ACC112 (cell line): ENCODE measurements around the gene PMFBP1.

ENCODE experiments used
- H2AFZ ChIP-seq: fragments of 200-600 bp; sonication (generic); one replicate; pipeline ENCODE4 v1.6.0; 2017; ENCODE audit warnings: antibody characterized with exemption, low read length; ENCODE audit not compliant: unreplicated experiment
- H3K27ac ChIP-seq: fragments of 200-600 bp; sonication (generic); 2 replicates; pipeline ENCODE4 v1.5.1; 2014; ENCODE audit warnings: low read depth, mild to moderate bottlenecking, antibody characterized with exemption, low read length, moderate library complexity
- H3K27me3 ChIP-seq: fragments of 200-600 bp; sonication (generic); 2 replicates; pipeline ENCODE4 v1.6.1; 2014; ENCODE audit warnings: mild to moderate bottlenecking, antibody characterized with exemption, low read length, moderate library complexity, mixed read lengths; ENCODE audit not compliant: insufficient read depth
- H3K36me3 ChIP-seq: fragments of 200-600 bp; sonication (generic); 2 replicates; pipeline ENCODE4 v1.6.1; 2016; ENCODE audit warnings: mild to moderate bottlenecking, antibody characterized with exemption, low read length, moderate library complexity, mixed read lengths; ENCODE audit not compliant: insufficient read depth
- H3K4me1 ChIP-seq: fragments of 200-600 bp; sonication (generic); one replicate; pipeline ENCODE4 v1.6.1; 2016; ENCODE audit warnings: low read length, mixed read lengths; ENCODE audit not compliant: insufficient read depth, unreplicated experiment, control insufficient read depth
- H3K4me3 ChIP-seq: fragments of 200-600 bp; sonication (generic); 2 replicates; pipeline ENCODE4 v1.5.1; 2014; ENCODE audit warnings: mild to moderate bottlenecking, low read depth, low read length
- H3K79me2 ChIP-seq: fragments of 200-600 bp; sonication (generic); one replicate; pipeline ENCODE4 v1.6.0; 2016; ENCODE audit warnings: low read length; ENCODE audit not compliant: control insufficient read depth, unreplicated experiment, insufficient read depth

PMFBP1 gene

DNA sequence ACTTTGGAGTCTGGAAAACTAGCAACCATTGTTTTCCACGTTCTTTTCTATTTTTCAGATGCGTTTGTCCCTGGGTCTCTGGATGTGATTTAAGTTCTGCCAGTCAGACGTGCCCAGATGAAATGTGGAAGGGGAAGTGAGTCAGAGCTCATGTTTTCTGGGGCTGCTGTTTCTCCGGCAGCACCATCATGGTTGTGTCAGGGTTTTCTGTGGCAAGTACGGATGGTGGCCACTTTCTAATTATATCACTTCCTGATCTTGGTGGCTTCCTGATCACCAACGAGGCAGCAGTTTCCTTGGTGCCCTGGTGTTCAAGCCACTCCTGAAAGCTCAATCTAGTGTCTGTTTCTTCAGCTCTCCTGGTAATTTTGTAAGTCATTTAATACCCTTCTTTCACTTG lies 31.4 kb upstream of the PMFBP1 start:
- H3K4me1 ChIP-seq = peaks cover 12% of the 10 kb centered on the region
- H3K36me3 ChIP-seq = no peaks in the 10 kb centered on the region
- H3K27ac ChIP-seq = peak overlapping the region; percentile 4; the same call in 1 of the 2 replicates
- H3K4me3 ChIP-seq = 0 out of 2 replicates have a peak overlapping the region, but pooled peaks have one; percentile 1
- no peaks in the 10 kb centered on the region for H3K27me3 ChIP-seq
- no peaks in the 10 kb centered on the region for H3K79me2 ChIP-seq
- peak overlapping the region; percentile 16 for H2AFZ ChIP-seq

- Histone ChIP-seq H3K27me3 (no peaks in the 10 kb centered on the region), H3K27ac (no peak overlapping the region), H2AFZ (no peak overlapping the region), H3K4me3 (no peak overlapping the region), H3K79me2 (no peaks in the 10 kb centered on the region), H3K4me1 (peaks cover 15% of the 10 kb centered on the region), H3K36me3 (no peaks in the 10 kb centered on the region)
These were observed 30.1 kb upstream of the PMFBP1 start for GRCh38 chr16:72202014-72202413.

- Histone ChIP-seq H3K4me3 (no peak overlapping the region), H3K27ac (no peak overlapping the region), H3K36me3 (no peaks in the 10 kb centered on the region), H3K4me1 (peaks cover 15% of the 10 kb centered on the region), H2AFZ (no peak overlapping the region), H3K79me2 (no peaks in the 10 kb centered on the region), H3K27me3 (no peaks in the 10 kb centered on the region)
These were observed 29.4 kb upstream of the PMFBP1 start for GRCh38 chr16:72201387-72201786.

DNA sequence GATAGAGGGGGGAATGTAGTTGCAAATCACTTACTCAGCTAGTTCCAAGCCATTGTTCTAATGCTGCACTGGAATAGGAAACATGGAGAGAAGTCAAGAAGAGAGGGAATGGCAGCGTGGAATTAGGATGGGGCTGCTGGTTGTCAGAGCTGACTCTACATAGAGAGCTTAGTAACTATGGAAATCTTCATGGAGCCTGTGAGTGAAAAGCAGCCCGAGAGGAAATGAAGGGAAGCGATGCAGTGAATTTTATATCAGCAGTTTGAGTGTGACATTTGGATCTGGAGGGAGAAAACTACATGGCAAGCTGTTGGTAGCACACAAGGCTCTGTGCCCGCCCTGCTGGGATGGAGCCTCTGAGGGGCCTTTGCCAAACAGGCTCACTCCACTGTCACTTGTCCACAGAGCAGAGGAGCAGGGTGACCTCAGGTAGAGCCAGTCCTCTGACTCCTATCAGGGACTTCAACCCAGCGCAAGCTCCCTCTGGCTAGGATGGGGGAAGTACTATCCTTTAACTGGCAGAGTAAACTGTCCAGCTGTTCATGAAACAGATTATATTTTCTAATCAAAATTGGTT lies 27.9 kb upstream of the PMFBP1 start:
- peaks cover 15% of the 10 kb centered on the region for H3K4me1 ChIP-seq
- no peak overlapping the region for H2AFZ ChIP-seq
- no peak overlapping the region for H3K27ac ChIP-seq
- H3K79me2 ChIP-seq = no peaks in the 10 kb centered on the region
- H3K4me3 ChIP-seq = no peak overlapping the region
- H3K36me3 ChIP-seq = no peaks in the 10 kb centered on the region
- no peaks in the 10 kb centered on the region for H3K27me3 ChIP-seq

DNA sequence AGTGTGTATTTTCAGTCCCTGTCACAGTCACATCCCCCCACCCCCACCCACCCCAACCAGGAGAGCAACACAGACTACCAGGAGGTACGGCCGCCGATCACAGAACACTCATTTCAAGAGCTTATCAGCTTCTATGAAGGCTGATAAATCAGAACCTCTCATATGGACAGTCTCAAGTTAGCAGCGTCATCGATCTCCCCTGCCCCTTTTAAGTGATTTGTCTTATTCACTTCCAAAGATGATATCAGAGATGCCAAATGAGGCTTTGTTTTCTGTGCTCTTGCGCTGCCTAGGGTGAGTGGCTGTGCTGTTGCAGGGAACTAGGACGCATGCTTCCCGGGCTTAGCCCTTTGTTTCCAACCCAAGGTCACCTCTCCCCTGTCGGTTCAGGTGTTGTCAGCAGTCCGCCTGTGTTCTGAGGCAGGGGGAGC lies 26.8 kb upstream of the PMFBP1 start:
- H3K27me3 ChIP-seq = no peaks in the 10 kb centered on the region
- H3K27ac ChIP-seq = no peak overlapping the region
- no peaks in the 10 kb centered on the region for H3K36me3 ChIP-seq
- H3K4me1 ChIP-seq = peaks cover 14% of the 10 kb centered on the region
- H3K4me3 ChIP-seq = no peak overlapping the region
- H2AFZ ChIP-seq = no peak overlapping the region
- H3K79me2 ChIP-seq = no peaks in the 10 kb centered on the region

DNA sequence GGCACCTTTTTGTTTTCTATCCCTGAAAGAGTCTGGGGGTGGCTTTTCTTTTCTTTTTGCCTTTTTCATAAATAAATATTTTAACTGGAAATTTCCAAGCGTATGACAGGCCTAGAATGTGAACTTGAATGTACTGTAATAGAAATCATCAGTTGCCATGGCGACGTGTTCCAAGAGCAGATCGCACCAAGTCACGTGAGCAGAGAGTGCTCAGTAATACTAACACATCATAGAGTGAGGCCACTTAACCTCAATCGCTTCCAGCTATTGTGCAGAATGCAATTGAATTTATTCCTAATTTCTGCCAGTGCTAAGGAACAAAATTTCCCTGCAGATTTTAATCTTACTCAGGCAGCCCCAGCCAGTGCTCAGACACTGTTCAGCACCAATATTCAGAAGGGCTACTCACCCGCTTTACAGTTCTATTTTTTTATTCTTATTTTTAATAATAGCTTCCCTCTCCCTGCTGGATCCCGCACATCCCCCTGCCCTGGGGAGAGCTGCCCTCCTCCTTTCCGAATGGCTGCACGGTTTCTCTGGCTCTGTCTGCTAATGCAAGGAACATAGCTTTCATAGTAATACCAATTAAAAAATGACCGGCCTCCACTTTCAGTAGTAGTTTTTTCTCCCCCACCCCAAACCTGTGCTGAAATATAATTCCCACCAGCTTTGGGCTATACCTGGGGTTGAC lies 26.2 kb upstream of the PMFBP1 start:
- Histone ChIP-seq H2AFZ (no peak overlapping the region), H3K4me3 (no peak overlapping the region), H3K4me1 (peaks cover 7% of the 10 kb centered on the region), H3K27ac (no peak overlapping the region), H3K27me3 (no peaks in the 10 kb centered on the region), H3K79me2 (no peaks in the 10 kb centered on the region), H3K36me3 (no peaks in the 10 kb centered on the region)

GRCh38 chr16:72197545-72197944 lies 25.6 kb upstream of the PMFBP1 start:
- Histone ChIP-seq H2AFZ (no peak overlapping the region), H3K4me3 (no peak overlapping the region), H3K27me3 (no peaks in the 10 kb centered on the region), H3K27ac (no peak overlapping the region), H3K4me1 (peaks cover 4% of the 10 kb centered on the region), H3K36me3 (no peaks in the 10 kb centered on the region), H3K79me2 (no peaks in the 10 kb centered on the region)

DNA sequence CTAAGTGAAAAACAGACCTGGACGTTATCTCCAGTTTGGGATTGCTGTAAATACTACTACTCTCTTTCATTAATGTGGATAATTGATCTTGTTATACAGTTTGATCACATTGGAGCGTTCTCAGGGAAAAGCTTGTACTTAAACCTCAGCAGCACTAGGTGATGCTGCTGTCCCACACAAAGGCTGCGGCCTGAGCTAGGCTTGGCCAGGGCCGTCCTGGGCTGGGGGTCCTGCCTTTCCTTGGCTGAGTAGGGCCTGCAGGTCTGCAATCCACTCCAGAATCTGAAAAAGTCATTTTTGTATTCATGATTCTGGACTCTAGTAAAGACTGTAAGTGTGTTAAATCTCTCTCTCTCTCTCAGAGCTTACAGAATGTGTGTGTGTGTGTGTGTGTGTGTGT lies 23.7 kb upstream of the PMFBP1 start:
- no peak overlapping the region for H2AFZ ChIP-seq
- peaks cover 18% of the 10 kb centered on the region for H3K4me1 ChIP-seq
- 0 out of 2 replicates have a peak, but pooled peaks cover 4% of the 10 kb centered on the region for H3K36me3 ChIP-seq
- no peaks in the 10 kb centered on the region for H3K79me2 ChIP-seq
- no peaks in the 10 kb centered on the region for H3K27me3 ChIP-seq
- H3K27ac ChIP-seq = no peak overlapping the region
- H3K4me3 ChIP-seq = no peak overlapping the region

DNA sequence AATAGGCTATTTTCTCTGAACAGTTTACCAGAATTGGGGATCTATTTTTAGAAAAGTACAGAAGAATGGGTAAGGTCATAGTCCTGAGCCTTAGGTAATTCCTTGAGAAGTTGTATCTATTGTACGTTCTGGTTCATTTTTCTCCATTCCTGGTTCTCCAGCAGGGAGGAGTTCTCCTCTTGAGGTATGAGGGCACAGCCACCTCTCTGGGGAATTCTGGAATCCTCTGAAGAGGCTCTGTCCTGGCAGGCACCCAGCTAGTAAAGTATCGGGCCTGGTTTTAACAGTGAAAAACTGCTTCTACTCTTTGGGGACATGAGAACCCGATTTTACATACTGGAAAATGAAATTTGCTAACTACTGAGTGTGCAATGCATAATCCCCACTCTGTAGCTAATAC lies 19.6 kb upstream of the PMFBP1 start:
- Histone ChIP-seq H3K27ac (no peak overlapping the region), H3K79me2 (no peaks in the 10 kb centered on the region)

DNA sequence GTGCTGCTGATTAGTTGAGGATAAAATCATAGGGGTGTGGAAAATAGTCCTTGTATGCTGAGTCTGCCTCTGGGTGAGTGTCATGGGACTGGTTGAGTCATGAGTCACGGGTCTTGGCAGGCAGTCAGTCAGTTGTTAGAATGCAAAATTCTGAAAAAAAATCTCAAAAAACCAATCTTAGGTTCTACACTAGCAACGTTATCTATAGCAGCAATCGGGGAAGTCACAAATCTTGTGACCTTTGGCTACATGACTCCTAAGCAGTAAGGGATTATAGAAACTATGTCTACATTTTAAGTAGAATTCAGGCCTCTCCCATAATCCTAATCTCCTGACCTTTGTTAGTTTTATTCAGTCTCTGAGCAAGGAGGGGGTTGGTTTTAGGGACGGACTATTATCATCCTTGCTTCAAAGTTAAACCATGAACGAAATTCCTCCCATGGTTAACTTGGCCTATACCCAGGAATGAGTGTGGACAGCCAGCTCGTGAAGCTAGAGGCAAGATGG lies 18.0 kb upstream of the PMFBP1 start:
- H3K4me1 ChIP-seq = peaks cover 30% of the 10 kb centered on the region
- peaks cover 15% of the 10 kb centered on the region for H3K36me3 ChIP-seq
- H3K27me3 ChIP-seq = peaks cover 6% of the 10 kb centered on the region; the same call in 1 of the 2 replicates
- H3K79me2 ChIP-seq = no peaks in the 10 kb centered on the region
- H3K27ac ChIP-seq = peak overlapping the region; percentile 81
- H2AFZ ChIP-seq = peak overlapping the region; percentile 40
- H3K4me3 ChIP-seq = peak overlapping the region; percentile 50; the same call in 1 of the 2 replicates

More for the DNA sequence above, 19.6 kb upstream of the PMFBP1 start:
- Histone ChIP-seq H3K27me3 (no peaks in the 10 kb centered on the region), H3K4me1 (peaks cover 30% of the 10 kb centered on the region), H3K4me3 (no peak overlapping the region), H2AFZ (peak overlapping the region; percentile 2), H3K36me3 (peaks cover 15% of the 10 kb centered on the region)

DNA sequence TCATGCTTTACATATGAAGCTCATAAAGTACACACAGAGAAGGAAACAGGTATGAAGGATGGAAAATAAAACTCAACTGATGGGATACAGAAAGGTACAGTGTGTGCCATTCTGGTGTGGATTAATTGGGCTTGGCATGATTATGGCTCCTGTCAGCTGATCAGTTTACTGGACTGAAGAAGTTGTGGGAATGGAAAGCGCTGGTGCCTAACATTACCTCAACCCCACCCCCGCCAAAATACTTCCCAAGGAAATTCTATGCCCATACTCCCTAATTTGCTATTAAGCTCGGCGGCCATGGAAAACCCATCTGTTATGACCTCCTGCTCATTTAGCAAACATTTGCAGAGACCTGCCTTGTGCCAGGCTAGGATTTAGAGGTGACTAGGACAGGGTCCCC lies 16.6 kb upstream of the PMFBP1 start:
- H3K27ac ChIP-seq = no peak overlapping the region
- H2AFZ ChIP-seq = no peak overlapping the region
- H3K36me3 ChIP-seq = peaks cover 15% of the 10 kb centered on the region
- H3K4me3 ChIP-seq = no peak overlapping the region
- peaks cover 30% of the 10 kb centered on the region for H3K4me1 ChIP-seq
- peaks cover 17% of the 10 kb centered on the region; the same call in 1 of the 2 replicates for H3K27me3 ChIP-seq
- H3K79me2 ChIP-seq = no peaks in the 10 kb centered on the region
